Measurements from ENCODE around the gene FBN2.
"Not testable (repeated sequence)": the region's sequence is repeated elsewhere in the genome, so short reads cannot be mapped to it uniquely, and the experiment has no call there.

Gene FBN2

GRCh38 chr5:128334010-128334716 lies 203.9 kb downstream of the FBN2 start:
- POLR2A ChIA-PET = no interaction called here
- TF ChIP-seq, protein P1, sequence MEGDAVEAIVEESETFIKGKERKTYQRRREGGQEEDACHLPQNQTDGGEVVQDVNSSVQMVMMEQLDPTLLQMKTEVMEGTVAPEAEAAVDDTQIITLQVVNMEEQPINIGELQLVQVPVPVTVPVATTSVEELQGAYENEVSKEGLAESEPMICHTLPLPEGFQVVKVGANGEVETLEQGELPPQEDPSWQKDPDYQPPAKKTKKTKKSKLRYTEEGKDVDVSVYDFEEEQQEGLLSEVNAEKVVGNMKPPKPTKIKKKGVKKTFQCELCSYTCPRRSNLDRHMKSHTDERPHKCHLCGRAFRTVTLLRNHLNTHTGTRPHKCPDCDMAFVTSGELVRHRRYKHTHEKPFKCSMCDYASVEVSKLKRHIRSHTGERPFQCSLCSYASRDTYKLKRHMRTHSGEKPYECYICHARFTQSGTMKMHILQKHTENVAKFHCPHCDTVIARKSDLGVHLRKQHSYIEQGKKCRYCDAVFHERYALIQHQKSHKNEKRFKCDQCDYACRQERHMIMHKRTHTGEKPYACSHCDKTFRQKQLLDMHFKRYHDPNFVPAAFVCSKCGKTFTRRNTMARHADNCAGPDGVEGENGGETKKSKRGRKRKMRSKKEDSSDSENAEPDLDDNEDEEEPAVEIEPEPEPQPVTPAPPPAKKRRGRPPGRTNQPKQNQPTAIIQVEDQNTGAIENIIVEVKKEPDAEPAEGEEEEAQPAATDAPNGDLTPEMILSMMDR (IDR thresholded peaks at IDR 0.05; ENCODE audit: control extremely low read depth, extremely low read depth, low read depth, missing control alignments) = no peak
- DNase-seq (ENCODE audit: extremely low spot score) = no peak
- CTCF ChIA-PET = no interaction called here

GRCh38 chr5:128331261-128331660 lies 206.8 kb downstream of the FBN2 start:
- CTCF ChIA-PET = no interaction called here
- DNase-seq (ENCODE audit: extremely low spot score) = no peak
- TF ChIP-seq, protein P1 (IDR thresholded peaks at IDR 0.05; ENCODE audit: control extremely low read depth, extremely low read depth, low read depth, missing control alignments) = no peak
- POLR2A ChIA-PET = no interaction called here

DNA sequence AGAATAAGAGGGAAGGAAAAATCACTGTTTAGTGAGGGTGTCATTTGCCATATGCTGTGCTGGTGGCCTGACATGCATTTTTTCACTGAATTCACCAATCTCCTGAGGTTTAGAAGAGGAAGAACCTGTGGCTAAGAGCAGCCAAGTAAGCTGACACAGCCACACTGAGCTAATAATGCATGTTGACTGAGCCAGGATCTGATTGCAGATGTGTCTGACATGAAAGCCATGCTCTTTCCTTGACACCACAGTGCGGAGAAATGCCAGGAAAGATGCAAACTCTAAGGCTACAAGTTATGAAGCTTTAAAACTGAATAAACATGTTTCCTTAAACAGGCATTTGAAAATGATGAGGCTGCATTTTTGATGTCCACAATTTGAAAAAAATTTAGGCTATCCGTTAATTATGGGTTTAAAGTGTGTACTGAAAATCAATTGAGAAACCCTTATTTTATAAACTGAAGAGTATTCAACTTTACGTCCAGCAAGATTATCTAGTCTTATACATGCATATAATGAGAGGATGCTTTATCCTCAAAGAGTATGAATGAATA lies 208.6 kb downstream of the FBN2 start:
- DNase-seq (ENCODE audit: extremely low spot score) = no peak
- CTCF ChIA-PET = no interaction called here
- TF ChIP-seq, protein P1 (IDR thresholded peaks at IDR 0.05; ENCODE audit: control extremely low read depth, extremely low read depth, low read depth, missing control alignments) = no peak
- POLR2A ChIA-PET = no interaction called here

GRCh38 chr5:128328446-128328845 lies 209.6 kb downstream of the FBN2 start:
- no peak for DNase-seq (ENCODE audit: extremely low spot score)
- TF ChIP-seq, protein P1 (IDR thresholded peaks at IDR 0.05; ENCODE audit: control extremely low read depth, extremely low read depth, low read depth, missing control alignments) = no peak
- CTCF ChIA-PET = no interaction called here
- POLR2A ChIA-PET = no interaction called here

- no peak for DNase-seq (ENCODE audit: extremely low spot score)
- TF ChIP-seq, protein P1 (IDR thresholded peaks at IDR 0.05; ENCODE audit: control extremely low read depth, extremely low read depth, low read depth, missing control alignments) = no peak
- ChIA-PET CTCF (no interaction called here), POLR2A (no interaction called here)
Measured at GRCh38 chr5:128328007-128328406, 210.0 kb downstream of the FBN2 start.

GRCh38 chr5:128321418-128321817 lies 216.6 kb downstream of the FBN2 start:
- DNase-seq (ENCODE audit: extremely low spot score) = not testable (repeated sequence)

DNA sequence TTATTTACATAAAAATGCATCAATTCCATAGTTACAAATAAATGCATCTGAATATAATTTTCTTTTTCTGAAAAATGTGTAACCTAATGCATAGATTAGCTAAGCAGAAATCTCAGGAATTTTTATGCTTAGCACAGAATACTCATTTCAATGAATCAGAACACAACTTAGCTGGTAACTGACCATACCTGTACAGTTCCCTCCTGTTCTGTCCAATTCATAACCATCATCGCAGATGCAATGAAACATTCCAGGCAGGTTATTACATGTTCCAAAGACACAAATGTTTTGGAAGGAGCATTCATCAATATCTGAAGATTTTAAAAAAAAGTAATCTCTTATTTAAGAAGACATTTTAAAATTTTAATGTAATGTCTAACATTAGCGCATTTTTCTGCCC lies 219.4 kb downstream of the FBN2 start:
- DNase-seq (ENCODE audit: extremely low spot score) = no peak
- POLR2A ChIA-PET = no interaction called here
- CTCF ChIA-PET = no interaction called here
- TF ChIP-seq, protein P1 (IDR thresholded peaks at IDR 0.05; ENCODE audit: control extremely low read depth, extremely low read depth, low read depth, missing control alignments) = no peak

More at GRCh38 chr5:128321418-128321817, 216.6 kb downstream of the FBN2 start:
- POLR2A ChIA-PET, CTCF ChIA-PET: not testable (repeated sequence)

Measured in GM10248 (cell line).